GM12878 (cell line): ENCODE results near the gene TNFRSF11A. TPM values are rescaled to one million over a fixed set of nuclear protein-coding genes. Genes with fewer than 3 reads are reported as not detected.

ENCODE experiments used
- ATAC-seq: fragments of 200-7000 bp; cut with Tn5 transposase; 3 replicates; pipeline ENCODE4 v1.9.1; 2020; ENCODE audit warnings: mild to moderate bottlenecking, moderate library complexity
- BruUV-seq: library from RNA; stranded (reverse); fragments of 400-500 nt; replicated peaks from 2 replicates; lab custom pipeline; 2021; lab: Mats Ljungman, UMichigan
- CTCF ChIA-PET: fragments of 300-600 bp; sonication (Branson Sonifier 250); formaldehyde crosslinking; extraction: SDS; loops from one replicate; lab custom pipeline; 2021; ENCODE audit warnings: inconsistent platforms; lab: Yijun Ruan, JAX
- POLR2A ChIA-PET: fragments of 350-600 bp; formaldehyde crosslinking; extraction: SDS; loops from one replicate; lab custom pipeline; 2021; ENCODE audit warnings: inconsistent platforms; lab: Charles Lee
- RAD21 ChIA-PET: fragments of 300-600 bp; sonication (Branson Sonifier 250); formaldehyde crosslinking; loops from one replicate; lab custom pipeline; 2023; ENCODE audit warnings: antibody characterized with exemption; ENCODE audit not compliant: unreplicated experiment; lab: Charles Lee
- SMC1A ChIA-PET: fragments of 300-600 bp; sonication (Branson Sonifier 250); formaldehyde crosslinking; loops from one replicate; lab custom pipeline; 2023; ENCODE audit not compliant: unreplicated experiment, uncharacterized antibody; lab: Charles Lee
- DNase-seq: peaks from one replicate; pipeline ENCODE4 v3.0.0-alpha.2; 2011; ENCODE audit warnings: low read depth, low spot score
- FAIRE-seq: peaks from 3 replicates; lab custom pipeline; 2011; peaks lifted over from hg19 to GRCh38; lab: Jason Lieb, UNC
- H2AFZ ChIP-seq: 2 replicates; pipeline ENCODE4 v1.6.0; 2011; ENCODE audit warnings: low read depth, low read length, control low read depth; ENCODE audit not compliant: control insufficient read depth
- H3K27ac ChIP-seq: 2 replicates; pipeline ENCODE4 v1.5.1; 2011; ENCODE audit warnings: control low read depth; ENCODE audit not compliant: control insufficient read depth, insufficient read depth
- H3K27me3 ChIP-seq, 2 experiments: replicated peaks in 1 of 2; 2 replicates each; pipeline versions ENCODE4 v1.6.0 to v1.6.1; 2011; ENCODE audit warnings: low read length in 1 of 2; ENCODE audit not compliant: control insufficient read depth in 2 of 2, insufficient read depth in 2 of 2
- H3K36me3 ChIP-seq, 2 experiments: 2 replicates each; pipeline ENCODE4 v1.5.1; 2011; ENCODE audit warnings: low read length in 1 of 2; ENCODE audit not compliant: control insufficient read depth in 2 of 2, insufficient read depth in 2 of 2
- H3K4me1 ChIP-seq: 2 replicates; pipeline ENCODE4 v1.6.1; 2011; ENCODE audit warnings: mild to moderate bottlenecking, low read length, moderate library complexity, mixed read lengths; ENCODE audit not compliant: control insufficient read depth, insufficient read depth
- H3K4me2 ChIP-seq: 2 replicates; pipeline ENCODE4 v1.6.0; 2011; ENCODE audit warnings: control low read depth; ENCODE audit not compliant: control insufficient read depth, insufficient read depth
- H3K4me3 ChIP-seq: fragments of 200-600 bp; sonication (generic); 2 replicates; pipeline ENCODE4 v1.5.1; 2016
- H3K79me2 ChIP-seq: 2 replicates; pipeline ENCODE4 v1.6.0; 2011; ENCODE audit warnings: low read length; ENCODE audit not compliant: control insufficient read depth, insufficient read depth
- H3K9ac ChIP-seq: 2 replicates; pipeline ENCODE4 v1.8.0; 2011; ENCODE audit warnings: low read length, control low read depth, mixed read lengths; ENCODE audit not compliant: control insufficient read depth, insufficient read depth
- H3K9me3 ChIP-seq: replicated peaks from 3 replicates; pipeline ENCODE4 v1.5.1; 2011; ENCODE audit warnings: mild to moderate bottlenecking, low read length; ENCODE audit not compliant: control insufficient read depth, insufficient read depth
- H4K20me1 ChIP-seq: 2 replicates; pipeline ENCODE4 v1.6.0; 2011; ENCODE audit not compliant: control insufficient read depth, insufficient read depth
- FOS ChIP-seq: IDR thresholded peaks from 3 replicates; pipeline ENCODE4 v1.6.1; 2011; ENCODE audit warnings: borderline replicate concordance; ENCODE audit not compliant: insufficient read length; ENCODE audit errors: extremely low read depth
- WGBS: methylation state at CpG from one replicate; pipeline ENCODE4 v1.1.6; 2016; ENCODE audit warnings: low lambda C conversion rate; ENCODE audit not compliant: insufficient replicate concordance, insufficient coverage; ENCODE audit errors: missing lambda C conversion rate; 5-methylcytosine and 5-hydroxymethylcytosine counted together
- in situ Hi-C: fragments of 300-500 bp; cut with MboI; formaldehyde crosslinking; loops from 9 replicates; pipeline ENCODE4 v1.14.3; 2018; ENCODE audit warnings: mixed read lengths
- intact Hi-C: fragments of 100-400 bp; cut with micrococcal nuclease; formaldehyde crosslinking; loops from one replicate; pipeline ENCODE4 v1.14.2; 2022; ENCODE audit not compliant: unreplicated experiment
- polyA plus RNA-seq, 11 experiments: library from polyadenylated mRNA; depleted of rRNA in 4 of 11; unstranded in 6 of 11; stranded (reverse) in 5 of 11; fragments of >200 nt; fragmentation: Nextera tagmentation in 4 of 11; fragmentation: Illumina TruSeq in 1 of 11; extraction: Ambion mirVana in 4 of 11; extraction: Trizol in 1 of 11; gene quantifications; 1 replicate in 1 of 11; 2 replicates in 10 of 11; pipeline versions ENCODE4 v1.2.1 to v1.2.3, GENCODE V29; 2011 to 2016; ENCODE audit warnings: inconsistent platforms in 2 of 11, missing spikeins in 2 of 11, low read depth in 1 of 11
- total RNA-seq, 4 experiments: library from RNA; depleted of rRNA in 3 of 4; stranded (reverse); fragments of >200 nt in 3 of 4; fragmentation: Illumina TruSeq in 1 of 4; extraction: Trizol in 1 of 4; gene quantifications; 2 replicates each; pipeline versions ENCODE4 v1.2.1 to v1.2.3, GENCODE V29; 2013 to 2021
- TF ChIP-seq, protein P1 (sequence below): fragments of 450-650 bp; IDR thresholded peaks from 2 replicates; pipeline ENCODE4 v1.6.1; 2016; ENCODE audit warnings: mild to moderate bottlenecking, moderate library complexity, borderline replicate concordance

The TNFRSF11A gene
- total and polyA plus RNA-seq, 10 of the 15 experiments (the other 5 are each of a cell fraction or from before 2014, with no cell fraction given): 0.07 to 4.0 (median 0.23) TPM

DNA sequence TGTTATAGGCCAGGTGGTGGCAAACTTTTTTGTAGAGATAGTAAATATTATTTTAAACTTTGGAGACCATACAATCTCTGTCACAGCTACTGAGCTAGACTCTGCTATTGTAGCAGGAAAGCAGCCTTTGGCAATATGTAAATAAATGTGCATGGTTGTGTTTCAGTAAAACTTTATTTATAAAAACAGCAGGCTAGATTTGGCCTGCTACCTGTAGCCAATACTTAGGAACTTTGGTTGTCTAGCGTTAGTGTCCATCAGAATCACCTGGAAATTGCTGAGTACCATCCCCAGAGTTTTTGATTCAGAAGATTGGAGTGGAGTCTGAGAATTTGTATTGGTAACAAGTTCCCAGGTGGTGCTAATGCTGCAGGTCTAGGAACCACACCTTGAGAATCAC is 23.8 kb upstream of the TNFRSF11A start:
- H3K4me3 ChIP-seq: no peak overlapping the region
- no peaks in the 10 kb centered on the region for H3K4me1 ChIP-seq
- in situ Hi-C loops: no loop called here
- H3K36me3 ChIP-seq: peaks cover 0 to 4% of the 10 kb centered on the region in 2 experiments; a peak in 3 of 4 replicates
- no peaks in the 10 kb centered on the region for H3K9me3 ChIP-seq
- no peaks in the 10 kb centered on the region for H3K27me3 ChIP-seq
- H3K79me2 ChIP-seq: no peaks in the 10 kb centered on the region
- POLR2A ChIA-PET: no interaction called here
- no peak overlapping the region for H3K9ac ChIP-seq
- H3K4me2 ChIP-seq: no peak overlapping the region
- intact Hi-C loops: no loop called here
- no peak for ATAC-seq
- TF ChIP-seq FOS: no peak
- TF ChIP-seq, protein P1, sequence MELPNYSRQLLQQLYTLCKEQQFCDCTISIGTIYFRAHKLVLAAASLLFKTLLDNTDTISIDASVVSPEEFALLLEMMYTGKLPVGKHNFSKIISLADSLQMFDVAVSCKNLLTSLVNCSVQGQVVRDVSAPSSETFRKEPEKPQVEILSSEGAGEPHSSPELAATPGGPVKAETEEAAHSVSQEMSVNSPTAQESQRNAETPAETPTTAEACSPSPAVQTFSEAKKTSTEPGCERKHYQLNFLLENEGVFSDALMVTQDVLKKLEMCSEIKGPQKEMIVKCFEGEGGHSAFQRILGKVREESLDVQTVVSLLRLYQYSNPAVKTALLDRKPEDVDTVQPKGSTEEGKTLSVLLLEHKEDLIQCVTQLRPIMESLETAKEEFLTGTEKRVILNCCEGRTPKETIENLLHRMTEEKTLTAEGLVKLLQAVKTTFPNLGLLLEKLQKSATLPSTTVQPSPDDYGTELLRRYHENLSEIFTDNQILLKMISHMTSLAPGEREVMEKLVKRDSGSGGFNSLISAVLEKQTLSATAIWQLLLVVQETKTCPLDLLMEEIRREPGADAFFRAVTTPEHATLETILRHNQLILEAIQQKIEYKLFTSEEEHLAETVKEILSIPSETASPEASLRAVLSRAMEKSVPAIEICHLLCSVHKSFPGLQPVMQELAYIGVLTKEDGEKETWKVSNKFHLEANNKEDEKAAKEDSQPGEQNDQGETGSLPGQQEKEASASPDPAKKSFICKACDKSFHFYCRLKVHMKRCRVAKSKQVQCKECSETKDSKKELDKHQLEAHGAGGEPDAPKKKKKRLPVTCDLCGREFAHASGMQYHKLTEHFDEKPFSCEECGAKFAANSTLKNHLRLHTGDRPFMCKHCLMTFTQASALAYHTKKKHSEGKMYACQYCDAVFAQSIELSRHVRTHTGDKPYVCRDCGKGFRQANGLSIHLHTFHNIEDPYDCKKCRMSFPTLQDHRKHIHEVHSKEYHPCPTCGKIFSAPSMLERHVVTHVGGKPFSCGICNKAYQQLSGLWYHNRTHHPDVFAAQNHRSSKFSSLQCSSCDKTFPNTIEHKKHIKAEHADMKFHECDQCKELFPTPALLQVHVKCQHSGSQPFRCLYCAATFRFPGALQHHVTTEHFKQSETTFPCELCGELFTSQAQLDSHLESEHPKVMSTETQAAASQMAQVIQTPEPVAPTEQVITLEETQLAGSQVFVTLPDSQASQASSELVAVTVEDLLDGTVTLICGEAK: peak; percentile 54
- H3K27ac ChIP-seq: no peak overlapping the region
- no peak for FAIRE-seq
- BruUV-seq: no TSS peak
- no peak overlapping the region for H2AFZ ChIP-seq
- DNase-seq: no peak
- SMC1A ChIA-PET: interaction anchor here (1.8 kb wide), 1 partner anchor 15 kb away, joined by 8 read pairs; no protein-coding TSS in a partner anchor
- RAD21 ChIA-PET: no interaction called here
- no peaks in the 10 kb centered on the region for H4K20me1 ChIP-seq
- CTCF ChIA-PET: interaction anchor here (1.8 kb wide), 1 partner anchor 52 kb away, joined by 8 read pairs; no protein-coding TSS in a partner anchor
- 100% methylated on average over 1 of the region's 1 CpG for WGBS
